ENCODE results near the gene NXNL1.
"Not testable (repeated sequence)": the region's sequence is repeated elsewhere in the genome, so short reads cannot be mapped to it uniquely, and the experiment has no call there.

Gene NXNL1, protein sequence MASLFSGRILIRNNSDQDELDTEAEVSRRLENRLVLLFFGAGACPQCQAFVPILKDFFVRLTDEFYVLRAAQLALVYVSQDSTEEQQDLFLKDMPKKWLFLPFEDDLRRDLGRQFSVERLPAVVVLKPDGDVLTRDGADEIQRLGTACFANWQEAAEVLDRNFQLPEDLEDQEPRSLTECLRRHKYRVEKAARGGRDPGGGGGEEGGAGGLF

DNA sequence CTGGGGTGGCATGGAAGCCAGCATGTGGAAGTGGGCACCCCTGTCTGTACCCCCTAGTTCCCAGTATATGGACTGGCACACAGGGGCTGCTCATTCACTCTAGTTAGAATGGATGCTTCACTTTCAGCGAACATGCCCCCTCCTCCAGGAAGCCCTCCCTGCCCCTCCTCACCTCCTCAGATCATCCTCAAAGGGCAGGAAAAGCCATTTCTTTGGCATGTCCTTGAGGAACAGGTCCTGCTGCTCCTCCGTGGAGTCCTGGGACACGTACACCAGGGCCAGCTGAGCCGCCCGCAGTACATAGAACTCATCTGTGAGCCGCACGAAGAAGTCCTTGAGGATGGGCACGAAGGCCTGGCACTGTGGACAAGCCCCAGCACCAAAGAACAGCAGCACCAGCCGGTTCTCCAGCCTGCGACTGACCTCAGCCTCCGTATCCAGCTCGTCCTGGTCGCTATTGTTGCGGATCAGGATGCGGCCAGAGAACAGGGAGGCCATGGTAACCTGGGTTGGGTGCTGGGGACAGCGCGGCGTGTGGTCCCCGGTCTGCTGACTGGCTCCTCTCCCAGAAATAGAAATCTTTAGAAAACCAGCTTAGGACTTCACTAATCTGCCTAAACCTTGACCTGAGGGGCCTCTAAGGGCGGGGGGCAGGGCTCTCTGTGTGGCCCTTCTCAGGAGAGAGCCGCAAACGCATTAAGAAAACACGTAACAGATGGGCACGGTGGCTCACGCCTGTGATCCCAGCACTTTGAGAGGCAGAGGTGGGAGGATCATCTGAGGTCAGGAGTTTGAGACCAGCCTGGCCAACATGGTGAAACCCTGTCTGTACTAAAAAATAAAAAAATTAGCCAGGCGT lies at the start of gene NXNL1:
NXNL1 (minus strand) TSS at position 555 of the 859 bp plus-strand sequence; CDS start at position 498, 57 bp downstream.
- no peak for TF ChIP-seq EZH2phosphoT487 (IDR thresholded peaks at IDR 0.05; ENCODE audit: borderline replicate concordance, low read length)
- TF ChIP-seq, protein P1, sequence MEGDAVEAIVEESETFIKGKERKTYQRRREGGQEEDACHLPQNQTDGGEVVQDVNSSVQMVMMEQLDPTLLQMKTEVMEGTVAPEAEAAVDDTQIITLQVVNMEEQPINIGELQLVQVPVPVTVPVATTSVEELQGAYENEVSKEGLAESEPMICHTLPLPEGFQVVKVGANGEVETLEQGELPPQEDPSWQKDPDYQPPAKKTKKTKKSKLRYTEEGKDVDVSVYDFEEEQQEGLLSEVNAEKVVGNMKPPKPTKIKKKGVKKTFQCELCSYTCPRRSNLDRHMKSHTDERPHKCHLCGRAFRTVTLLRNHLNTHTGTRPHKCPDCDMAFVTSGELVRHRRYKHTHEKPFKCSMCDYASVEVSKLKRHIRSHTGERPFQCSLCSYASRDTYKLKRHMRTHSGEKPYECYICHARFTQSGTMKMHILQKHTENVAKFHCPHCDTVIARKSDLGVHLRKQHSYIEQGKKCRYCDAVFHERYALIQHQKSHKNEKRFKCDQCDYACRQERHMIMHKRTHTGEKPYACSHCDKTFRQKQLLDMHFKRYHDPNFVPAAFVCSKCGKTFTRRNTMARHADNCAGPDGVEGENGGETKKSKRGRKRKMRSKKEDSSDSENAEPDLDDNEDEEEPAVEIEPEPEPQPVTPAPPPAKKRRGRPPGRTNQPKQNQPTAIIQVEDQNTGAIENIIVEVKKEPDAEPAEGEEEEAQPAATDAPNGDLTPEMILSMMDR (IDR thresholded peaks at IDR 0.05; ENCODE audit: low read depth, low read length, poor library complexity, severe bottlenecking): no peak
- no peaks in the 10 kb centered on the region for H4K20me1 ChIP-seq (ENCODE audit: control insufficient read depth, insufficient read depth, low read depth, low read length)
- peaks cover 11% of the 10 kb centered on the region for H3K27me3 ChIP-seq (ENCODE audit: control insufficient read depth, low read length)
- no peak within 1 kb of the TSS for H3K4me3 ChIP-seq (ENCODE audit: low read length)
- no peak within 1 kb of the TSS for H3K4me2 ChIP-seq (ENCODE audit: low read length)
- H3K36me3 ChIP-seq (ENCODE audit: control insufficient read depth, low read length): no peaks in the 10 kb centered on the region
- no peaks in the 10 kb centered on the region for H3K9me2 ChIP-seq (replicated peaks; ENCODE audit: control insufficient read depth, low read length)
- no peaks in the 10 kb centered on the region for H3K79me2 ChIP-seq (ENCODE audit: control insufficient read depth, low read length)
- no peak within 1 kb of the TSS for H3K27ac ChIP-seq (ENCODE audit: low read depth, low read length)
- no peaks in the 10 kb centered on the region for H3K4me1 ChIP-seq (ENCODE audit: control insufficient read depth, low read length)
- no peaks in the 10 kb centered on the region for H3F3A ChIP-seq (ENCODE audit: control insufficient read depth, insufficient read depth)
- no peaks in the 10 kb centered on the region for H3K9me3 ChIP-seq (ENCODE audit: control insufficient read depth, insufficient read depth, low read length)

DNA sequence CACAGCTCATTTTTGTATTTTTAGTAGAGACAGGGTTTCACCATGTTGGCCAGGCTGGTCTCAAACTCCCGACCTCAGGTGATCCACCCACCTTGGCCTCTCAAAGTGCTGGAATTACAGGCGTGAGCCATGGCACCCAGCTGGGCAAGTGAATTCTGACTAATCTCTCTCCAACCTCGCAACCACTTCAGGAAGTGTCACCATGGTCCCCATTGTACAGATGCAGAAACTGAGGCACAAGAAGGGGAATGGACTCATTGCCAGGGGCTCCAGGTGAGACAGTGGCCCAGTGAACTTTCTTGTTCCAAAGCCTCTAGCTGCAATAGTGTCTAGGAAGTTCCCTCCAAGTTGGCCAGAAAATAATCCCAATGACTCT lies 47.8 kb upstream of the NXNL1 start:
- H3K4me3 ChIP-seq (ENCODE audit: low read length); H4K20me1 ChIP-seq (ENCODE audit: control insufficient read depth, insufficient read depth, low read depth, low read length); H3K27ac ChIP-seq (ENCODE audit: low read depth, low read length); H3K9me3 ChIP-seq (ENCODE audit: control insufficient read depth, insufficient read depth, low read length); H3K27me3 ChIP-seq (ENCODE audit: control insufficient read depth, low read length); H3K9me2 ChIP-seq (replicated peaks; ENCODE audit: control insufficient read depth, low read length); H3F3A ChIP-seq (ENCODE audit: control insufficient read depth, insufficient read depth); H3K4me2 ChIP-seq (ENCODE audit: low read length): not testable (repeated sequence)
- Histone ChIP-seq H3K4me1 (ENCODE audit: control insufficient read depth, low read length) (peaks cover 23% of the 10 kb centered on the region), H3K79me2 (ENCODE audit: control insufficient read depth, low read length) (peaks cover 64% of the 10 kb centered on the region), H3K36me3 (ENCODE audit: control insufficient read depth, low read length) (peaks cover 15% of the 10 kb centered on the region; the same call in 1 of the 2 replicates)

DNA sequence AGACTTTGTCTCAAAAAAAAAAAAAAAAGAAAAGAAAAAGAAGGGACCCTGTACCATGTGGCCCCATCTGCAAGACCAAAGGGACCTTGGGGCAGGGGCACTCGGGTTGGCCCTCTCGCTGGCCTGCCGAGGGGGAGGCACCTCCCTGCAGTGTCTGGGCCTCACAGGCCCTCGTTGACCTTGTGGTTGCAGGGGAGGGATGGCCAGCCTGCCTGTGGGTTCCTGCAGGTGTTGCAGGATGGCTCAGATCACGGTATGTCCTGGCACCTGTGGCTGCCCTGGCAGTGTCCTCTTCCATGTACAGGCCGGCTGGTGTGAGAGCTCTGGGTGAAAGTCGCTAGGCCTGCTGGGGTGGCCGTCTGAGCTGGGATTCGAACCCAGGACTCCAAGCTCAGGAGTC lies 46.0 kb upstream of the NXNL1 start:
- H4K20me1 ChIP-seq (ENCODE audit: control insufficient read depth, insufficient read depth, low read depth, low read length): no peaks in the 10 kb centered on the region
- no peak overlapping the region for H3K4me3 ChIP-seq (ENCODE audit: low read length)
- no peaks in the 10 kb centered on the region for H3K9me2 ChIP-seq (replicated peaks; ENCODE audit: control insufficient read depth, low read length)
- H3K4me2 ChIP-seq (ENCODE audit: low read length): no peak overlapping the region
- TF ChIP-seq, protein P1 (IDR thresholded peaks at IDR 0.05; ENCODE audit: low read depth, low read length, poor library complexity, severe bottlenecking): no peak
- no peak for TF ChIP-seq EZH2phosphoT487 (IDR thresholded peaks at IDR 0.05; ENCODE audit: borderline replicate concordance, low read length)
- H3F3A ChIP-seq (ENCODE audit: control insufficient read depth, insufficient read depth): no peaks in the 10 kb centered on the region
- no peaks in the 10 kb centered on the region for H3K9me3 ChIP-seq (ENCODE audit: control insufficient read depth, insufficient read depth, low read length)
- no peak overlapping the region for H3K27ac ChIP-seq (ENCODE audit: low read depth, low read length)
- no peaks in the 10 kb centered on the region for H3K27me3 ChIP-seq (ENCODE audit: control insufficient read depth, low read length)
- peaks cover 9% of the 10 kb centered on the region; the same call in 1 of the 2 replicates for H3K36me3 ChIP-seq (ENCODE audit: control insufficient read depth, low read length)
- H3K79me2 ChIP-seq (ENCODE audit: control insufficient read depth, low read length): peaks cover 47% of the 10 kb centered on the region
- peaks cover 17% of the 10 kb centered on the region for H3K4me1 ChIP-seq (ENCODE audit: control insufficient read depth, low read length)

DNA sequence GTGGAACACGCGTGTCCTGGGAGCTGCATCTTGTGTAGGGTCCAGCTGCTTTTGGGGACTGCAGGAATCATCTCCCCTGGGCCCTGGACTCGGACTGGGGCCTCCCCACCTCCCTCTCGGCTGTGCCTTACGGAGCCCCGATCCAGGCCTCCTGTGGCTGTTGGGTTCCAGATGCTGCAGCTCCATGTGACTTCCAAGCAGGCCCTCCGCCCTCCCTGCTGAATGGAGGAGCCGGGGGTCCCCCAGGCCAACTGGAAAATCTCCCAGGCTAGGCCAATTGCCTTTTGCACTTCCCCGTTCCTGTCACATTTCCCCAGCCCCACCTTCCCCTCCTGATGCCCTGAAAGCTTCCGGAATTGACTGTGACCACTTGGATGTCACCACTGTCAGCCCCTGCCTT lies 44.5 kb upstream of the NXNL1 start:
- Histone ChIP-seq H3K9me3 (ENCODE audit: control insufficient read depth, insufficient read depth, low read length) (no peaks in the 10 kb centered on the region), H3K9me2 (replicated peaks; ENCODE audit: control insufficient read depth, low read length) (no peaks in the 10 kb centered on the region), H3K4me3 (ENCODE audit: low read length) (no peak overlapping the region), H4K20me1 (ENCODE audit: control insufficient read depth, insufficient read depth, low read depth, low read length) (no peaks in the 10 kb centered on the region), H3K79me2 (ENCODE audit: control insufficient read depth, low read length) (peaks cover 33% of the 10 kb centered on the region), H3K27me3 (ENCODE audit: control insufficient read depth, low read length) (no peaks in the 10 kb centered on the region), H3K4me2 (ENCODE audit: low read length) (no peak overlapping the region), H3K36me3 (ENCODE audit: control insufficient read depth, low read length) (peaks cover 6% of the 10 kb centered on the region; the same call in 1 of the 2 replicates), H3K27ac (ENCODE audit: low read depth, low read length) (no peak overlapping the region), H3K4me1 (ENCODE audit: control insufficient read depth, low read length) (peaks cover 13% of the 10 kb centered on the region), H3F3A (ENCODE audit: control insufficient read depth, insufficient read depth) (no peaks in the 10 kb centered on the region)
- TF ChIP-seq, protein P1 (IDR thresholded peaks at IDR 0.05; ENCODE audit: low read depth, low read length, poor library complexity, severe bottlenecking): no peak
- TF ChIP-seq EZH2phosphoT487 (IDR thresholded peaks at IDR 0.05; ENCODE audit: borderline replicate concordance, low read length): no peak

All from DOHH2 (cell line).